HepG2 (cell line): ENCODE data around the gene ZNF154. TPM values are rescaled to one million over a fixed set of nuclear protein-coding genes. Genes with fewer than 3 reads are reported as not detected.

Source experiments
- ATAC-seq: fragments of 200-7000 bp; cut with Tn5 transposase; 3 replicates; pipeline ENCODE4 v1.9.1; 2020; ENCODE audit warnings: mild to moderate bottlenecking, moderate library complexity
- BruUV-seq: library from RNA; stranded (reverse); fragments of 400-500 nt; replicated peaks from 2 replicates; lab custom pipeline; 2021; lab: Mats Ljungman, UMichigan
- CTCF ChIA-PET: fragments of 300-600 bp; formaldehyde crosslinking; extraction: SDS; loops from one replicate; lab custom pipeline; 2021; ENCODE audit warnings: low total read pairs, inconsistent platforms, low intra/inter-chr PET ratio; lab: Yijun Ruan, JAX
- POLR2A ChIA-PET: fragments of 350-600 bp; sonication (Branson Sonifier 250); formaldehyde crosslinking; loops from one replicate; lab custom pipeline; 2020; ENCODE audit warnings: antibody characterized with exemption, inconsistent platforms; lab: Yijun Ruan, JAX
- DNase-seq: peaks from one replicate; pipeline ENCODE4 v3.0.0-alpha.2; 2015; ENCODE audit warnings: low spot score
- FAIRE-seq: peaks from 3 replicates; lab custom pipeline; 2011; peaks lifted over from hg19 to GRCh38; lab: Jason Lieb, UNC
- H2AFZ ChIP-seq: one replicate; pipeline ENCODE4 v1.6.1; 2011; ENCODE audit warnings: low read length, inconsistent platforms
- H3K27ac ChIP-seq: fragments of 300-600 bp; 3 replicates; pipeline ENCODE4 v1.8.0; 2011; ENCODE audit warnings: mixed run types, mild to moderate bottlenecking, mixed read lengths, low read length, inconsistent platforms; ENCODE audit not compliant: insufficient read depth; ENCODE audit errors: extremely low read length
- H3K27me3 ChIP-seq, 2 experiments: fragments of 200-600 bp in 1 of 2; 2 replicates in 1 of 2; 3 replicates in 1 of 2; pipeline versions ENCODE4 v1.6.0 to v1.8.0; 2011; ENCODE audit warnings: low read length in 2 of 2, mild to moderate bottlenecking in 2 of 2, moderate library complexity in 2 of 2, inconsistent platforms in 1 of 2; ENCODE audit not compliant: insufficient read depth in 2 of 2, control insufficient read depth in 1 of 2
- H3K36me3 ChIP-seq, 2 experiments: fragments of 200-600 bp in 1 of 2; replicated peaks in 1 of 2; 2 replicates in 1 of 2; 3 replicates in 1 of 2; pipeline versions ENCODE4 v1.5.1 to v1.8.0; 2011; ENCODE audit warnings: low read length in 2 of 2, inconsistent platforms in 1 of 2; ENCODE audit not compliant: insufficient read depth in 2 of 2, control insufficient read depth in 1 of 2
- H3K4me1 ChIP-seq: 2 replicates; pipeline ENCODE4 v1.5.1; 2012; ENCODE audit warnings: low read length, inconsistent platforms; ENCODE audit not compliant: insufficient read depth
- H3K4me2 ChIP-seq: 2 replicates; pipeline ENCODE4 v1.6.0; 2011; ENCODE audit warnings: low read depth, low read length, inconsistent platforms
- H3K4me3 ChIP-seq, 3 experiments: fragments of 200-600 bp in 1 of 3; sonication (generic), shearing (Covaris generic) in 1 of 3; replicated peaks in 1 of 3; 2 replicates each; pipeline ENCODE4 v1.5.1; 2011 to 2016; ENCODE audit warnings: low read length in 3 of 3, inconsistent platforms in 2 of 3, low read depth in 2 of 3, mild to moderate bottlenecking in 2 of 3, control low read depth in 1 of 3, mixed read lengths in 1 of 3; ENCODE audit not compliant: insufficient read depth in 1 of 3
- H3K79me2 ChIP-seq: one replicate; pipeline ENCODE4 v1.6.1; 2011; ENCODE audit warnings: low read length, inconsistent platforms; ENCODE audit not compliant: insufficient read depth
- H3K9ac ChIP-seq: 2 replicates; pipeline ENCODE4 v1.6.0; 2011; ENCODE audit warnings: mild to moderate bottlenecking, low read depth, low read length, inconsistent platforms; ENCODE audit not compliant: insufficient read depth
- H3K9me3 ChIP-seq: 2 replicates; pipeline ENCODE4 v1.5.1; 2012; ENCODE audit warnings: mild to moderate bottlenecking, low read length
- H4K20me1 ChIP-seq: 2 replicates; pipeline ENCODE4 v1.6.0; 2011; ENCODE audit warnings: inconsistent platforms, mild to moderate bottlenecking, low read length, moderate library complexity; ENCODE audit not compliant: insufficient read depth
- HHEX ChIP-seq: IDR thresholded peaks from 2 replicates; pipeline ENCODE4 v1.6.1; 2016; ENCODE audit warnings: control low read depth
- RBFOX2 ChIP-seq: fragments of 200-400 bp; formaldehyde crosslinking; IDR thresholded peaks from 2 replicates; pipeline ENCODE4 v1.6.1; 2017; ENCODE audit warnings: low read depth, mild to moderate bottlenecking, low read length
- REPIN1 ChIP-seq: sonication (generic); formaldehyde crosslinking; IDR thresholded peaks from 2 replicates; pipeline ENCODE4 v1.8.0; 2022; ENCODE audit warnings: missing genetic modification reagents, low read depth, mild to moderate bottlenecking, borderline replicate concordance
- THYN1 ChIP-seq: sonication (generic); formaldehyde crosslinking; IDR thresholded peaks from 2 replicates; pipeline ENCODE4 v1.8.1; 2023; ENCODE audit warnings: low read depth, mild to moderate bottlenecking, moderate library complexity, missing genetic modification reagents, borderline replicate concordance
- ZNF12 ChIP-seq: sonication (generic); formaldehyde crosslinking; IDR thresholded peaks from 2 replicates; pipeline ENCODE4 v1.5.0; 2020; ENCODE audit warnings: missing genetic modification reagents
- ZNF24 ChIP-seq: fragments of 450-650 bp; IDR thresholded peaks from 2 replicates; pipeline ENCODE4 v1.6.1; 2017; ENCODE audit warnings: antibody characterized with exemption, mild to moderate bottlenecking
- ZNF333 ChIP-seq: sonication (generic); formaldehyde crosslinking; IDR thresholded peaks from 2 replicates; pipeline ENCODE4 v1.4.0; 2020; ENCODE audit warnings: mild to moderate bottlenecking, missing genetic modification reagents, borderline replicate concordance
- WGBS: methylation state at CpG from one replicate; pipeline ENCODE4 v1.1.6; 2017; ENCODE audit warnings: low lambda C conversion rate; 5-methylcytosine and 5-hydroxymethylcytosine counted together
- in situ Hi-C: cut with HindIII; loops from 2 replicates; pipeline ENCODE4 v1.10.0; 2017; ENCODE audit warnings: low pct_unique_long_range_greater_than_20kb; ENCODE audit not compliant: extremely low pct_ligation_motif_present
- intact Hi-C: fragments of 100-400 bp; cut with micrococcal nuclease; formaldehyde crosslinking; loops from one replicate; pipeline ENCODE4 v1.10.0; 2022; ENCODE audit not compliant: unreplicated experiment
- polyA plus RNA-seq, 8 experiments: library from polyadenylated mRNA; depleted of rRNA in 3 of 8; stranded (reverse) in 7 of 8; unstranded in 1 of 8; fragments of >200 nt; fragmentation: Illumina TruSeq in 4 of 8; extraction: Trizol in 4 of 8; gene quantifications; 2 replicates each; pipeline versions ENCODE4 v1.2.1 to v1.2.3, GENCODE V29; 2011 to 2016; ENCODE audit warnings: low read depth in 4 of 8, missing spikeins in 1 of 8, mixed read lengths in 1 of 8; ENCODE audit not compliant: insufficient read depth in 1 of 8
- total RNA-seq, 5 experiments: library from RNA; depleted of rRNA; stranded (reverse); fragments of >200 nt; fragmentation: Illumina TruSeq; extraction: Trizol; gene quantifications; 2 replicates each; pipeline ENCODE4 v1.2.3, GENCODE V29; 2016; ENCODE audit warnings: low read depth in 1 of 5
- TF ChIP-seq, protein P1 (sequence below): sonication (generic); formaldehyde crosslinking; IDR thresholded peaks from 2 replicates; pipeline ENCODE4 v1.5.0; 2020; ENCODE audit warnings: missing genetic modification reagents
- TF ChIP-seq, protein P2 (sequence below): sonication (generic); formaldehyde crosslinking; IDR thresholded peaks from 2 replicates; pipeline ENCODE4 v1.9.0; 2021; ENCODE audit warnings: missing genetic modification reagents, mild to moderate bottlenecking, borderline replicate concordance
- TF ChIP-seq, protein P3 (sequence below): IDR thresholded peaks from 2 replicates; pipeline ENCODE4 v1.6.1; 2016; ENCODE audit warnings: low read depth, borderline replicate concordance
- TF ChIP-seq, protein P4 (sequence below): sonication (generic); formaldehyde crosslinking; IDR thresholded peaks from 2 replicates; pipeline ENCODE4 v1.5.1; 2020; ENCODE audit warnings: mild to moderate bottlenecking, missing genetic modification reagents

Gene ZNF154
- total and polyA plus RNA-seq, 2 of the 13 experiments (the other 11 are each of a cell fraction or from before 2014, with no cell fraction given): not detected

DNA sequence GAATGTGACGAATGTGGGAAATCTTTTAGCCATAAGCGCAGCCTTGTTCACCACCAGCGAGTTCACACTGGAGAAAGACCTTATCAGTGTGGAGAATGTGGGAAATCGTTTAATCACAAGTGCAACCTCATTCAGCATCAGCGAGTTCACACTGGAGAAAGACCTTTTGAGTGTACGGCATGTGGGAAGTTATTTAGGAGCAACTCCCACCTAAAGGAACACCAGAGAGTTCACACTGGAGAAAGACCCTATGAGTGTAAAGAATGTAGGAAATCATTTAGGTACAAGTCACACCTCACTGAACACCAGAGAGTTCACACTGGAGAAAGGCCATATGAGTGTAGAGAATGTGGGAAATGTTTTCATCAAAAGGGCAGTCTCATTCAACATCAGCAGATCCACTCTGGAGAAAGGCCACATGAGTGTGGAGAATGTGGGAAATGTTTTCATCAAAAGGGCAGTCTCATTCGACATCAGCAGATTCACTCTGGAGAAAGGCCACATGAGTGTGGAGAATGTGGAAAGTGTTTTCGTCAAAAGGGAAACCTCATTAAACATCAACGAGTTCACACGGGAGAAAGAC, 45.2 kb upstream of the ZNF154 start:
- H3K4me1 ChIP-seq: peaks cover 11% of the 10 kb centered on the region
- intact Hi-C loops: no loop called here
- ATAC-seq (no peak), FAIRE-seq (no peak), DNase-seq (no peak)
- H3K27me3 ChIP-seq: no peaks in the 10 kb centered on the region
- no peak for TF ChIP-seq ZNF24
- TF ChIP-seq, protein P1, sequence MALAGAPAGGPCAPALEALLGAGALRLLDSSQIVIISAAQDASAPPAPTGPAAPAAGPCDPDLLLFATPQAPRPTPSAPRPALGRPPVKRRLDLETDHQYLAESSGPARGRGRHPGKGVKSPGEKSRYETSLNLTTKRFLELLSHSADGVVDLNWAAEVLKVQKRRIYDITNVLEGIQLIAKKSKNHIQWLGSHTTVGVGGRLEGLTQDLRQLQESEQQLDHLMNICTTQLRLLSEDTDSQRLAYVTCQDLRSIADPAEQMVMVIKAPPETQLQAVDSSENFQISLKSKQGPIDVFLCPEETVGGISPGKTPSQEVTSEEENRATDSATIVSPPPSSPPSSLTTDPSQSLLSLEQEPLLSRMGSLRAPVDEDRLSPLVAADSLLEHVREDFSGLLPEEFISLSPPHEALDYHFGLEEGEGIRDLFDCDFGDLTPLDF: no peak
- 0 out of 2 replicates have a peak, but pooled peaks have one; percentile 3 for TF ChIP-seq RBFOX2
- no peaks in the 10 kb centered on the region for H3K9me3 ChIP-seq
- 96% methylated on average over 10 of the region's 10 CpGs for WGBS
- in situ Hi-C loops: no loop called here
- peaks cover 11% of the 10 kb centered on the region for H3K79me2 ChIP-seq
- ChIA-PET POLR2A (interaction anchor here (1.5 kb wide), 1 partner anchor 49 kb away, joined by 3 read pairs; no protein-coding TSS in a partner anchor), CTCF (no interaction called here)
- peaks cover 16 to 70% of the 10 kb centered on the region in 2 experiments for H3K36me3 ChIP-seq
- H3K9ac ChIP-seq: no peak overlapping the region
- no peak overlapping the region for H2AFZ ChIP-seq
- H4K20me1 ChIP-seq: no peaks in the 10 kb centered on the region
- BruUV-seq: TSS peak; percentile 24
- no peak overlapping the region for H3K4me2 ChIP-seq
- H3K27ac ChIP-seq: no peak overlapping the region
- H3K4me3 ChIP-seq: no peak overlapping the region

DNA sequence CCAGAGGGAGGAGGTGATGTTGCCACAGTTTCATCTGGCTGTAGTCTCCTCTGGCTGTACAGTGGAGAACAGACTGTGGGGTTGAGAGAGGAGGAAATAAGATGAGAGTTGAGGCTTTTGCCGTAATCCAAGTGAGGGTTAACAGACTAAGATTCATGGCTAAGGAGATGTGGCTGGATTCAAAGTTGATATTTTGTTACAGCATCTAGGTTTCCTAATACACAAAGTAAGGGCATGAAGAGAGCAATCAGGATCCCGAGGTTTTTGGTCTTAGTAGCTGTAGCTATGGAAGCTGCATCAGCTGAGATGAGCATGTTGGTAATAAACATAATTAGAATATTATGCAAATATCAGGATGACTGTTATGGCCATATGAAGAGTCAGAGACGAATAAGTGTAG, 39.0 kb upstream of the ZNF154 start:
- Histone ChIP-seq H3K79me2 (peaks cover 34% of the 10 kb centered on the region), H3K27me3 (no peaks in the 10 kb centered on the region; a peak in 1 of 5 replicates), H3K4me3 (peak overlapping the region; percentile 87 to 100 (median 99)), H3K36me3 (peaks cover 7 to 30% of the 10 kb centered on the region in 2 experiments), H3K4me2 (peak overlapping the region; percentile 88), H4K20me1 (no peaks in the 10 kb centered on the region), H3K9ac (peak overlapping the region; percentile 92; the same call in 1 of the 2 replicates), H3K27ac (no peak overlapping the region), H3K9me3 (no peaks in the 10 kb centered on the region), H2AFZ (no peak overlapping the region), H3K4me1 (peaks cover 33% of the 10 kb centered on the region)
- in situ Hi-C loops (loop anchor here (10.0 kb wide), 1 partner anchor 407 kb away; the partner anchor contains the start of gene ZNF329), intact Hi-C loops (no loop called here)
- 92% methylated on average over 3 of the region's 3 CpGs for WGBS
- no peak for DNase-seq
- ATAC-seq: no peak
- ChIA-PET CTCF (no interaction called here), POLR2A (interaction anchor here (1.3 to 2.2 kb wide), 4 partner anchors 66 to 82 kb away, joined by 3 to 13 read pairs (median 9); partner anchors contain the start of genes ZNF551, ZNF552 and ZNF587B)
- no TSS peak for BruUV-seq
- no peak for FAIRE-seq
- TF ChIP-seq ZNF333 (CRISPR knock-in tag) (no peak), THYN1 (CRISPR knock-in tag) (no peak), REPIN1 (no peak), HHEX (CRISPR knock-in tag) (no peak), ZNF12 (CRISPR knock-in tag) (peak; percentile 90)
- TF ChIP-seq, protein P2, sequence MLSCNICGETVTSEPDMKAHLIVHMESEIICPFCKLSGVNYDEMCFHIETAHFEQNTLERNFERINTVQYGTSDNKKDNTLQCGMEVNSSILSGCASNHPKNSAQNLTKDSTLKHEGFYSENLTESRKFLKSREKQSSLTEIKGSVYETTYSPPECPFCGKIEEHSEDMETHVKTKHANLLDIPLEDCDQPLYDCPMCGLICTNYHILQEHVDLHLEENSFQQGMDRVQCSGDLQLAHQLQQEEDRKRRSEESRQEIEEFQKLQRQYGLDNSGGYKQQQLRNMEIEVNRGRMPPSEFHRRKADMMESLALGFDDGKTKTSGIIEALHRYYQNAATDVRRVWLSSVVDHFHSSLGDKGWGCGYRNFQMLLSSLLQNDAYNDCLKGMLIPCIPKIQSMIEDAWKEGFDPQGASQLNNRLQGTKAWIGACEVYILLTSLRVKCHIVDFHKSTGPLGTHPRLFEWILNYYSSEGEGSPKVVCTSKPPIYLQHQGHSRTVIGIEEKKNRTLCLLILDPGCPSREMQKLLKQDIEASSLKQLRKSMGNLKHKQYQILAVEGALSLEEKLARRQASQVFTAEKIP (CRISPR knock-in tag): no peak
- TF ChIP-seq, protein P3, sequence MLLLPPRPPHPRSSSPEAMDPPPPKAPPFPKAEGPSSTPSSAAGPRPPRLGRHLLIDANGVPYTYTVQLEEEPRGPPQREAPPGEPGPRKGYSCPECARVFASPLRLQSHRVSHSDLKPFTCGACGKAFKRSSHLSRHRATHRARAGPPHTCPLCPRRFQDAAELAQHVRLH (CRISPR knock-in tag): no peak
- TF ChIP-seq, protein P4, sequence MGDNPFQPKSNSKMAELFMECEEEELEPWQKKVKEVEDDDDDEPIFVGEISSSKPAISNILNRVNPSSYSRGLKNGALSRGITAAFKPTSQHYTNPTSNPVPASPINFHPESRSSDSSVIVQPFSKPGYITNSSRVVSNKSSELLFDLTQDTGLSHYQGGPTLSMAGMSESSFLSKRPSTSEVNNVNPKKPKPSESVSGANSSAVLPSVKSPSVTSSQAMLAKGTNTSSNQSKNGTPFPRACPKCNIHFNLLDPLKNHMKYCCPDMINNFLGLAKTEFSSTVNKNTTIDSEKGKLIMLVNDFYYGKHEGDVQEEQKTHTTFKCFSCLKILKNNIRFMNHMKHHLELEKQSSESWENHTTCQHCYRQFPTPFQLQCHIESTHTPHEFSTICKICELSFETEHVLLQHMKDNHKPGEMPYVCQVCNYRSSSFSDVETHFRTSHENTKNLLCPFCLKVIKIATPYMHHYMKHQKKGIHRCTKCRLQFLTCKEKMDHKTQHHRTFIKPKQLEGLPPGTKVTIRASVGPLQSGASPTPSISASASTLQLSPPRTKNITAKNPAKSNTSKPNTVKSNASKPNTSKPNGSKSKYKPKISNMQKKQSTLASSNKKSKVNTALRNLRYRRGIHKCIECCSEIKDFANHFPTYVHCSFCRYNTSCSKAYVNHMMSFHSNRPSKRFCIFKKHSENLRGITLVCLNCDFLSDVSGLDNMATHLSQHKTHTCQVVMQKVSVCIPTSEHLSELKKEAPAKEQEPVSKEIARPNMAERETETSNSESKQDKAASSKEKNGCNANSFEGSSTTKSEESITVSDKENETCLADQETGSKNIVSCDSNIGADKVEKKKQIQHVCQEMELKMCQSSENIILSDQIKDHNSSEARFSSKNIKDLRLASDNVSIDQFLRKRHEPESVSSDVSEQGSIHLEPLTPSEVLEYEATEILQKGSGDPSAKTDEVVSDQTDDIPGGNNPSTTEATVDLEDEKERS: no peak
